Anterior cingulate cortex (tissue), 58 donors: ENCODE measurements around the gene ZNF385B.
"Not testable (repeated sequence)": the region's sequence is repeated elsewhere in the genome, so short reads cannot be mapped to it uniquely, and the experiment has no call there.

Experiments used
- DNase-seq, 58 donors: peaks; one replicate each; lab custom pipeline; 2025; lab: John Stamatoyannopoulos, UW

Gene ZNF385B

DNA sequence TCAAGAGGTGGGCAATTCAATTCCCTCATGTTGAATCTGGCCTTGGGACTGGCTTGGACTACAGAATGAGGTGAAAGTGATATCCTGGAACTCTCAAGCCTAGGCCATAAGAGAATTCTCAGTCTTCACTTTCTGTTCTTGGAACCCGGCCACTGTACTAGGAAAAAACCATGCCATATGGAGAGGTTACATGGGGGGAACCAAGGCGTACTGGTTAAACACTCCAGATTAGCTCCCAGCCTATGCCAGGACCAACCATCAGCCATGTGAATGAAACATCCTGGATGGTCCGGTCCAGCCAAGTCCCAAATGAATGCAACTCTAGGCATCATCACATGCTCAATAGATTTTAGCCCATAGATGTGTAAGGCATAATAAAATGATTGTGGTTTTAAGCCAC, 56.4 kb downstream of the ZNF385B start:
- no peak for DNase-seq

GRCh38 chr2:179804206-179804605, 57.2 kb downstream of the ZNF385B start:
- no peak for DNase-seq

DNA sequence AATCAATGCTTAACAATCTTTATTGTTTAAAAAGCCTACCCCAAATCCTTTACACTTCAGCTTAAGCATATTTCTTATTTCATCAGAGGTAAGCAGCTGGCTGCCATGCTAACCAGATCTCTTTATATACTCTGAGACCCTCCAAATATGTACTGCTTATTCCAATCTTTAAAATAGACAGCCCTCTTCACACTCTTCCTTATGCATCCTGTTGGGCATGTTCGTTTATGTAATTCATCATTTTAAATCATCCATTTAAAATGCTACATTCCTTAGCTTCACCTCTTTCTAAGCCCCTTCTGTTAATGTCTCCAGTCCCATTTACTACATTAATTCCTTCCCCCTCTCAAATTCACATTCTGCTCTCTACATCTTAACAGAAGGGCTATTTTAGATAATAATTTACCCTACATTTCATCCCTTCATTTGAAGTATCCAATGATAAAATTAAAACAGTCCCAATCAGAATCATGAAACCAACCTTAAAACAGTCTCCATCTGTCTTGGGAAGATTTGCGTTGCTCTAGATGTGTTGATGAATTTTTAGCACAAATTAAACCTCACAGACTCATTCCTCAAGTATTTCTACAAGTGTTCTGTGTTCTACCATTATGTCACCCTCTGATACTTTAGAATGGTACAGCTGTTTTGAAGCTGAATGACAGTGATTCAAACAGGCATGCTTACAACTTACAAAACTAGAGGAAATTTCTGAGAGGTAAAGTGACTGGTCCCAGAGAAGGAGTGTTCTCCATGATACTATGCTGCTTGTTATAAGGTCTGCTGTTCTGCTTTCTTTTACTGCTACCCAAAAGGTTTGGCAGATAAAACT, 59.1 kb downstream of the ZNF385B start:
- no peak for DNase-seq

- no peak for DNase-seq
Measured at GRCh38 chr2:179800776-179801175, 60.6 kb downstream of the ZNF385B start.

- no peak for DNase-seq
Measured at GRCh38 chr2:179796213-179797007, 65.0 kb downstream of the ZNF385B start.

DNA sequence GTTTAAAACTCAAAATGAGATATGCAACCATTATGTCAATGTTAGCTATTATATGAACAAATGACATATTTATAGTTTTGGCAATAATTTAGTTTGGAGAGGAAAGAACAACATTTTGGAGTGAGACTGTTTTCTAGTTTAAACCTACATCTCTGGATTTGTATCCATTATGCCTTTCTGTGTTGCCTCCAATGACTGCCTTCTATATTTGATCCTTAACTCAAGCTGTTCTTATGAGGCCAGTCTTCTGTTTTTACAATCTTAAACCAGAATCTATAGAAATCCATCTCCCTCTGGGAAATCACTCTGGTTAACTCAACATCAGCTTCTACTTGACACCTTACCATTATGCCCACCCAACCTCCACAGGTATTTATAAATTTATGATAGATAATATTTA, 67.5 kb downstream of the ZNF385B start:
- no peak for DNase-seq

DNA sequence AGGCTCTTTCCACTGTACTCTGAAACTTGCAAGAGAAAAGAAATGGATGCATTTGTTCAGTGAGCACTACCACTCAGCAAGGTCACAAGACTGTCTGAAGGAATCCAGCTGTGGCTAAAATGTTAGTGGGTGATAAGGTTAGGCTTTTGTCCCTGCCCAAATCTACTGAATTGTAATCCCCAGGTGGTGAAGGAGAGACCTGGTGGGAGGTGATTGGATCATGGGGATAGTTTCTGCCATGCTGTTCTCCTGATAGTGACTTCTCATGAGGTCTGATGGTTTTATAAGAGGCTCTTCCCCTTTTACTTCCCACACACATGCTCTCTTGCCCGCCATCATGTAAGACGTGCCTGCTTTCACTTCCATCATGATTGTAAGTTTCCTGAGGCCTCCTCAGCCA, 68.2 kb downstream of the ZNF385B start:
- no peak for DNase-seq

DNA sequence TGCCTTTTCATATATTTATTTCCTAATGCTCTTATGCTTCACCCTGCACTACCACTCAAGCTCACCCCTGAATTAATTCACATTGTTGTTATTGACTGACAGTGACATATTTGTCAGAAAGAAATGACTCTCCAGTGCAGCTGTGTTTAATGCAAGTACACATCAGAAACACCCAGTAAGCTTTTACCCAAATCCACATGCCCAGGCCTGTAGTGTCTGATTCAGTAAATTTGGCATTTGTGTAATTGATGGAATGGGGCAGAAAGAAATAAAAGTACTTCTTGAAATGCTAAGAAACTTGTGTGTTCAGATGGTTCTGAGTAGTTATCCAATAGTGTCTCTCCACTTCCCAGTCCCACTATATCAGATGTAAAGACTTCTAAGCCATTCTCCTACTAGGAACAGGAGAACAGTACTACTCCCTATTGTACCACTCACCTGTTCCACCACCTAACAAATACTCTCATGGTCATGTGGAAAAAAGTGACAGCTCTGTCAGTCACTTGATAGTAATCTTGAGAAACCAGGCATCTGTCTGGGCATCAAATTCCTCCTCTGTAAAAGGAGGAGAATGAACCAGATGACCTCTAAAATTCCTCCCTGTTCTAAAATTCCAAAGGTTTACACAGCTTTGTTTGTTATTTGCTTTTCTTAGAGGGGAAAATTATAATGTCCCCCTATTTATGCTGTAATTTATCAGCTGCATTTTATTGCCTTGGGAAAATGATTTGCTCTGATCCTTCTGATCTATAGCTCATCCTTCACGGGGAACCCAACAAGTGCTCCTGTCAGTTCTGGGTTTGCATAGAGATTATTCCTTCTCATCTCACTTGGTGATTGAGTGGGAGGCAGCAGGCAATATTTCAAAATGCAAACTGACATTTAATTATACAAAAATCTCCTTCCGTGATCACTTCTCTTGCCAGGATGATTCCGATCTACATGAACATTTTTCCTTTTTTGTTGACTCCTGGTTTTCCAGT, 70.9 kb downstream of the ZNF385B start:
- DNase-seq: no peak

- DNase-seq: no peak
Measured at GRCh38 chr2:179788104-179788503, 73.3 kb downstream of the ZNF385B start.

DNA sequence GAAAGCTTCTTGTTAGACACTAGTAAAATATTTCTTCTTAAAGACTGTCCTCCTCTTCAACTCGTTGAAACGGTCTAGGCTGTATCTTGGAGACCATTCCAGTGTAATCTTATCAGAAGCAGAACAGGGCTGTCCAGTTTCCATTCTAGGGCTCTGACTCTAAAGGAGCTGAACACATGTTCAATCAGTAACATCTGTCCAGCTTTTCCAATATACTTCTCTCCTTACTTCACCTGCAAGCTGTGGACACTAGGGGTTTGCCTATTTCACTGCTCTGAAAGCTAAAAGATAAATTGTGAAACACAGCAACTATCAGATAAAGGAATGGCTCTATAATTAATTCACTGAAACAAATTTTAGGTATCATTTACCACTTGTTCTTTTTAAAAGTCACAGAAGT, 73.8 kb downstream of the ZNF385B start:
- DNase-seq: no peak

GRCh38 chr2:179785902-179786301, 75.5 kb downstream of the ZNF385B start:
- no peak for DNase-seq

DNA sequence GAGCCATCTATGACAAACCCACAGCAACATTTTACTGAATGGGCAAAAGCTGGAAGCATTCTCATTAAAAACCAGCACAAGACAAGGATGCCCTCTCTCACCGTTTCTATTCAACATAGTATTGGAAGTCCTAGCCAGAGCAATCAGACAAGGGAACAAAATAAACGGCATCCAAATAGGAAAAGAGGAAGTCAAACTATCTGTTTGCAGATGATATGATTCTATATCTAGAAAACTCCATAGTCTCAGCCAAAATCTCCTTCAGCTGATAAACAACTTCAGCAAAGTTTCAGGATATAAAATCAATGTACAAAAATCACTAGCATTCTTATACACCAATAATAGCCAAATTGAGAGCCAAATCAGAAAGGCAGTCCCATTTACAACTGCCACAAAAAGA, 79.1 kb downstream of the ZNF385B start:
- DNase-seq: not testable (repeated sequence)

GRCh38 chr2:179773986-179774385, 87.4 kb downstream of the ZNF385B start:
- DNase-seq: no peak

GRCh38 chr2:179772346-179772745, 89.1 kb downstream of the ZNF385B start:
- DNase-seq: no peak

GRCh38 chr2:179771791-179772190, 89.6 kb downstream of the ZNF385B start:
- no peak for DNase-seq

DNA sequence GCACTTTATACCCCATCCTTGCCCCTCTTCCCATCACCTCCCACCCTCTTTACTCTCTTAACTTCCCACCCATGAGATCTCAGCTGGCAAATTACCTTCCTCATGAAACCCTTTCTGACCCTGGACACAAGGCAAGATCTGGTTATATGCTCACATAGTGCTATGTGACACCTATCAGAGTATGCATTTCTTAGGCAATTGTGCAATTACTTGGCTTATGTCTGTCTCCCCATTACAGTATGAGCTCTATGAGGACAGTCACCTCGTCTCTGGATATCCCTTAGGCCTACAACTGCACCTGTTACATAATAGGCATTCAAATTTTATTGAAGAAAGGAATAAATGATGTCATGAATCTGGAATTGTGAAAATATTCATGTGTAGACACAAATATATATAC, 91.4 kb downstream of the ZNF385B start:
- DNase-seq: no peak

GRCh38 chr2:179769323-179769722, 92.1 kb downstream of the ZNF385B start:
- no peak for DNase-seq

GRCh38 chr2:179768765-179769164, 92.6 kb downstream of the ZNF385B start:
- peak in 18 of 58 donors; percentile 1 to 68 (median 6) for DNase-seq

- no peak for DNase-seq
Measured at GRCh38 chr2:179765666-179766065, 95.7 kb downstream of the ZNF385B start.

DNA sequence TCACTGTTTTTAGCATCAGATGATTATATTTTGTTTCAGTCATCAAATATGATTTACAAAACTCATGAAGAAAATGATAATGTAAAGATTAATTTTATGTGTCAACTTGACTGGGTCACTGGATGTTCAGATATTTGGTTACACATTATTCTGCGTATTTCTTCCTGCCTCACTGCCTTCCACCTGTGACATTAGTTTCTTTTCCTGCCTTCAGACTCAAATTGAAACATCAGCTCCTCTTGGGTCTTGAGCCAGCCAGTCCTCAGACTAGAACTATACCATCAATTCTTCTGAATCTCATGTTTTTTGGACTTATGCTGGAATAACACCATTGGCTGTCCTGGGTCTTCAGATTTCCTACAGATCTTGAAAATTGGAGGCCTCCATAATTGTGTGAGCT, 96.7 kb downstream of the ZNF385B start:
- DNase-seq: no peak

DNA sequence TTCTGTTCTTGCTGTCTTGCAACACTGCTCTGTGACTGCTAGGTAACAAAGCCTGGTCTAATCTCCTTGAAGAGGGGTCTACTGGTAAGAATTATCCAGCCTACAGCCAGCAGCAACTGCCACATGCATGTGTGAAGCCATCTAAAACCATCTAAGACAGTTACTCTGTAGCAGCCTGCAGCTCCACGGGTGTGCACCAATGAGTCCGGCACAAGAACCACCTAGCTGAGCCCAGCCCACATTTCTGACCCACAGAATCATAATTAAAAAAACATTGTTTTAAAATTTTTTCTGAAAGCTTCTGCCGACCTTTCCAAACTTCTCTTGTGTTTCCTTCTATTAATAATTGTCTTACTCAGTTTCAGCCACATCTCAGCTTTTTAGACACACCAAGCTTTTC, 102.8 kb downstream of the ZNF385B start:
- no peak for DNase-seq
